Astrocyte of the spinal cord (primary cell): ENCODE measurements around the gene ARHGAP25.

Experiments used
- DNase-seq: peaks from one replicate; pipeline ENCODE4 v3.0.0; 2011; ENCODE audit warnings: low read depth, low spot score
- H3K4me3 ChIP-seq: 2 replicates; pipeline ENCODE4 v1.5.1; 2011; ENCODE audit warnings: low read depth, mild to moderate bottlenecking, low read length, moderate library complexity
- in situ Hi-C: cut with HindIII; loops from 2 replicates; pipeline ENCODE4 v1.10.0; 2017; ENCODE audit warnings: low sequenced_read_pairs
- TF ChIP-seq, protein P1 (sequence below): IDR thresholded peaks from 2 replicates; pipeline ENCODE4 v1.5.1; 2012; ENCODE audit warnings: low read depth, mild to moderate bottlenecking, low read length, inconsistent platforms

Gene ARHGAP25

DNA sequence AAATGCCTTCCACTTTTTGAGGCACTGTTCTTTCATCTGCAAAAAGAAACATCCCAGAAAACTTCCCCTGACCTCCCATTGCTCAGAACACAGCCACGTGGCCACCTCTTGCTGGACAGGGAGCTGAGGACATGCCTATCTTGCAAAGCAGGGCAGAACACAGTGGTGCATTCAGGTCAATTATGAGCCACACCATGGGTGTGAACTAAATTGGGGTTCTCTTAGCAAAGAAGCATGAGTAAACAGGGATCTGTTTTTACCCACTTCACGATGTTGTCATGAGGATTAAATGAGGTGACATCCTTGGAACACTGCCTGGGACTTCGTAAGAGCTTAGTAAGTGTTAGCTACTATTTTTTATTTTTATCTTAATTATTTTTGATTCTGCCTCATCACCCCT, 111.5 kb downstream of the ARHGAP25 start:
- no peak overlapping the region for H3K4me3 ChIP-seq
- in situ Hi-C loops, result no loop called here
- no peak for DNase-seq
- TF ChIP-seq, protein P1, sequence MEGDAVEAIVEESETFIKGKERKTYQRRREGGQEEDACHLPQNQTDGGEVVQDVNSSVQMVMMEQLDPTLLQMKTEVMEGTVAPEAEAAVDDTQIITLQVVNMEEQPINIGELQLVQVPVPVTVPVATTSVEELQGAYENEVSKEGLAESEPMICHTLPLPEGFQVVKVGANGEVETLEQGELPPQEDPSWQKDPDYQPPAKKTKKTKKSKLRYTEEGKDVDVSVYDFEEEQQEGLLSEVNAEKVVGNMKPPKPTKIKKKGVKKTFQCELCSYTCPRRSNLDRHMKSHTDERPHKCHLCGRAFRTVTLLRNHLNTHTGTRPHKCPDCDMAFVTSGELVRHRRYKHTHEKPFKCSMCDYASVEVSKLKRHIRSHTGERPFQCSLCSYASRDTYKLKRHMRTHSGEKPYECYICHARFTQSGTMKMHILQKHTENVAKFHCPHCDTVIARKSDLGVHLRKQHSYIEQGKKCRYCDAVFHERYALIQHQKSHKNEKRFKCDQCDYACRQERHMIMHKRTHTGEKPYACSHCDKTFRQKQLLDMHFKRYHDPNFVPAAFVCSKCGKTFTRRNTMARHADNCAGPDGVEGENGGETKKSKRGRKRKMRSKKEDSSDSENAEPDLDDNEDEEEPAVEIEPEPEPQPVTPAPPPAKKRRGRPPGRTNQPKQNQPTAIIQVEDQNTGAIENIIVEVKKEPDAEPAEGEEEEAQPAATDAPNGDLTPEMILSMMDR, result no peak

DNA sequence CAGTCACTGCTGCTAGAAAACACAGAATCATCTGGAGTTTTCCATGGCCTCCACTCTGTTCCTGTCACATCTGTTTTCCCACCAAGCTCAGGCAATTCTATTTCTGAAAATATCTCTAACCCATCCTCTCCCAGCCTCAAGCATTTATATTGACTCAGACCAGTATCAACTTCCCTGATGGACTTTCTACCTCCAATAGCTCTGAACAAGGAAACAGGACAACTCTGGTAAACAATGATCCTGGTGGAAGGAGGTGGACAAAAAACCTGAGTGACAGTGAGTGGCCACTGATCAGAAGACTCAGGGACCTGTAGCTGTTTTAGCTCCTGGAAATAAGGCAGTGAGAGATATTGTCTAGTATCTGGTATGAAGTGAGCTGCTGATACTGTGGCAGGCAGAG, 113.1 kb downstream of the ARHGAP25 start:
- TF ChIP-seq, protein P1, result no peak
- no peak for DNase-seq
- in situ Hi-C loops, result no loop called here
- no peak overlapping the region for H3K4me3 ChIP-seq

DNA sequence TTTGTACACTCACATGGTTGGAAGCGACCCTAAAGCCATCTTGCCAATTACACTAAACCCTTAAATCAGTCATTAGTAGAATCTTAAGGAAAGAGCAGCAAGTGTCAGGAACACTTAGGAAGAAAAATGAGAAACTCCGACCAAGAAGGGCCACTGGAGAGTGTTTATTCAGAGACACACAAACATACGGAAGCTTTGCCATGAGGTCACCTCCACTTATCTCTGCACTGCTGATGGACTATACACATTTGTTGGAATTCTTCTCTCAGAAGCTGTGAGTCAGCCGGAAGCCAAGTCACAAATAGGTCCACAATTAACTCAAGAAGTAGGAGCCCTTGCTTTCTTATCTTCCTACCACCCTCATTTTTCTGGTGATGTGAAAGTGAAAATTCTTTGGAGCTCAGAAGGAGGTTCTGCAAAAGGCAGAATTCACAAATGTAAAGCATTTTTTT, 115.0 kb downstream of the ARHGAP25 start:
- DNase-seq, result no peak
- H3K4me3 ChIP-seq, result no peak overlapping the region
- TF ChIP-seq, protein P1, result no peak
- in situ Hi-C loops, result no loop called here

DNA sequence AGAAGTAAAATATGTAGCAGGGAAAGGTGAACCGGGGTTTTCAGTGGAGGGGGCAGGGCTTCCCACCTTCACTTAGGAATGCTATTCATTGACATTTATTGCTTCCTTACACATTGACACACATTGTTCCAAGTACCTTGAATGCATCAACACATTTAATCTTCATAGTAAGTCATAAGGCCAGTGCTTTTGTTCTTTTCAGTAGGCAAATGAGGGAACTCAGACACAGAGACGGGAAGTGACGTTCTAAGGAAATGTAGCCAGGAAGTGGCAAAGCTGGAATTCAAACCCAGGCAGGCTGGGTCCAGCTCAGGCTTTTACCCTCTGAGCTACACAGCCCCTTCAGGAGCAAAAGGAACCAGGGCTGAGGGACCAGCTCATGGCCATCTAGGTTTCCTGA, 115.9 kb downstream of the ARHGAP25 start:
- in situ Hi-C loops, result no loop called here
- no peak overlapping the region for H3K4me3 ChIP-seq
- DNase-seq, result no peak
- TF ChIP-seq, protein P1, result no peak

DNA sequence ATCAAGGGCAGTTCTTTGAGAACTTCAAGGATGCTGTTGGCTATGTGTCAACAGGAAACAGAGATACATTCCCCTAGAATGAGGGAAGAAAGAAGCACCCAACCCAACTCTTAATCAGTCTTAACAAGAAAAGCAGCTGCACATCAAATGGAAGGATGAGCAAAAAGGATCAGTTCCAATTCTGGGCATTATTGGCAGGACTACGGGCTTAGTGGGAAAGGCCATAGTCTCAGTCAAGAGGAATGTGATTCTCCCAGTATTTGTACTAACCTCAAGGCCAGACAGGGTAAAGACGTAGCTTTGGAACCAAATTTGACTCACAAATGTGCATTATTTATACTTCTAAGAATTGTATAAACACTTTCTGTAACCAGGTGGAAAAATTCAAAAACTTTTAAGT, 118.4 kb downstream of the ARHGAP25 start:
- no peak overlapping the region for H3K4me3 ChIP-seq
- in situ Hi-C loops, result no loop called here
- TF ChIP-seq, protein P1, result no peak
- peak; percentile 9 for DNase-seq

DNA sequence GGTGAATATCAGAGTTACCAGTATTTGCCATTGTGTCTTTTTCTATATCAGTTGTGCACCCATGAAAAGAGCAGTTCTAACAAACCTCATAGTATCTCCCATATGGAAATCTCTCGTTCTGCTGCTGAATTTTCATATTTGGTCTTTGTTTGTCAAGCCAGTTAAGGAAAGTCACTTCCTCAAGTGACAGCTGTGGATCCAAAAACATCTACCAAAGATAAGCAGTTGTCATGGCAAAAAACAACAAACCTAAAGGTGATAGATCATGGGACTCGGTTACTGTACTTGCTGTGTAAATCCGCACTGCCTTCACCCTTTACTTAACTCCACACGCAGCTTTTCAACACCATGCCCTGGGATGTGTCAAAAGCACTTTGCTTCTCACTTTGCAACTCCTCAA, 119.3 kb downstream of the ARHGAP25 start:
- DNase-seq, result no peak
- in situ Hi-C loops, result no loop called here
- no peak overlapping the region for H3K4me3 ChIP-seq
- TF ChIP-seq, protein P1, result no peak

DNA sequence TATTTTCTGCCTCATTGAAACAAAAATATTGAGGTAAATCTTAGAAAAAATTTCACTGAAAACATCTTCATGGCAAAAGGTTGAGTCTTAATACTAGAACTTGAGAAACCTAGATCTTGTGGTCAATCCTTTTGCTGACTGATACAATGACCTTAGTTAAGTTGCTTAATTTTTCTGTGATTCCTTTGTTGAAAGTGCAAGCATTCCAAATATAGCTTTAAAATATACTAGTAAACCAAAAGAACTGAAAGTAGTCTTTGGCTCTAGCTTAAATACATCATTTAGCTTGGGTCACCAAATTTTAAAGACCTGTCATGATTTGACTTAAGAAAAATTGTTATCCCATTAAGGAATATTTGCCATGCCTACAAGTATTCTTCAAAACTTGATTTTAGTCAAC, 119.9 kb downstream of the ARHGAP25 start:
- in situ Hi-C loops, result no loop called here
- H3K4me3 ChIP-seq, result no peak overlapping the region
- TF ChIP-seq, protein P1, result no peak
- DNase-seq, result no peak
